Keratinocyte (primary cell): ENCODE data around the gene ZNF285. TPM values are rescaled to one million over a fixed set of nuclear protein-coding genes. Genes with fewer than 3 reads are reported as not detected.

Source experiments
- DNase-seq: peaks from one replicate; pipeline ENCODE4 v3.0.0-alpha.2; 2011; ENCODE audit warnings: low read depth, missing footprints, low spot score
- FAIRE-seq: peaks from 2 replicates; lab custom pipeline; 2011; peaks lifted over from hg19 to GRCh38; lab: Jason Lieb, UNC
- H2AFZ ChIP-seq: 2 replicates; pipeline ENCODE4 v1.6.0; 2012; ENCODE audit warnings: low read length, control low read depth, inconsistent platforms; ENCODE audit not compliant: control insufficient read depth
- H3K27ac ChIP-seq: 2 replicates; pipeline ENCODE4 v1.5.1; 2011; ENCODE audit warnings: low read length; ENCODE audit not compliant: control insufficient read depth, insufficient read depth
- H3K27me3 ChIP-seq: 3 replicates; pipeline ENCODE4 v1.6.0; 2011; ENCODE audit warnings: low read length; ENCODE audit not compliant: control insufficient read depth, insufficient read depth; ENCODE audit errors: extremely low read depth
- H3K36me3 ChIP-seq, 2 experiments: 2 replicates in 1 of 2; 3 replicates in 1 of 2; pipeline ENCODE4 v1.5.1; 2011; ENCODE audit warnings: low read length in 2 of 2, mild to moderate bottlenecking in 1 of 2; ENCODE audit not compliant: control insufficient read depth in 2 of 2, insufficient read depth in 2 of 2; ENCODE audit errors: extremely low read depth in 1 of 2
- H3K4me1 ChIP-seq: 3 replicates; pipeline ENCODE4 v1.5.1; 2011; ENCODE audit warnings: low read length; ENCODE audit not compliant: control insufficient read depth, insufficient read depth; ENCODE audit errors: extremely low read depth
- H3K4me2 ChIP-seq: 3 replicates; pipeline ENCODE4 v1.6.0; 2011; ENCODE audit warnings: low read depth, low read length; ENCODE audit not compliant: control insufficient read depth, insufficient read depth; ENCODE audit errors: extremely low read depth
- H3K4me3 ChIP-seq, 3 experiments: fragments of 200-600 bp in 1 of 3; sonication (generic) in 1 of 3; 2 replicates in 2 of 3; 3 replicates in 1 of 3; pipeline ENCODE4 v1.5.1; 2011 to 2016; ENCODE audit warnings: low read length in 3 of 3, mild to moderate bottlenecking in 3 of 3, control low read depth in 2 of 3, inconsistent platforms in 1 of 3, low read depth in 1 of 3, mixed read lengths in 1 of 3, mixed run types in 1 of 3, moderate library complexity in 1 of 3; ENCODE audit not compliant: control insufficient read depth in 2 of 3, insufficient read depth in 2 of 3; ENCODE audit errors: extremely low read depth in 1 of 3
- H3K79me2 ChIP-seq: 2 replicates; pipeline ENCODE4 v1.6.0; 2012; ENCODE audit warnings: low read length; ENCODE audit not compliant: control insufficient read depth, insufficient read depth
- H3K9ac ChIP-seq: 3 replicates; pipeline ENCODE4 v1.6.0; 2011; ENCODE audit warnings: low read length; ENCODE audit not compliant: control insufficient read depth, insufficient read depth; ENCODE audit errors: extremely low read depth
- H3K9me1 ChIP-seq: 3 replicates; pipeline ENCODE4 v1.6.0; 2011; ENCODE audit warnings: low read length; ENCODE audit not compliant: control insufficient read depth, insufficient read depth; ENCODE audit errors: extremely low read depth
- H3K9me3 ChIP-seq: 2 replicates; pipeline ENCODE4 v1.5.1; 2012; ENCODE audit warnings: low read depth, low read length; ENCODE audit not compliant: control insufficient read depth
- H4K20me1 ChIP-seq: 3 replicates; pipeline ENCODE4 v1.6.0; 2011; ENCODE audit warnings: low read length; ENCODE audit not compliant: control insufficient read depth, insufficient read depth; ENCODE audit errors: extremely low read depth
- CTCF ChIP-seq, 3 experiments: IDR thresholded peaks in 1 of 3; conservative IDR thresholded peaks in 1 of 3; optimal IDR thresholded peaks in 1 of 3; 2 replicates in 2 of 3; 3 replicates in 1 of 3; pipeline versions ENCODE3 to v1.5.1; 2011; ENCODE audit warnings: low read length in 3 of 3, mild to moderate bottlenecking in 3 of 3, moderate library complexity in 2 of 3, control low read depth in 1 of 3, inconsistent platforms in 1 of 3; ENCODE audit not compliant: insufficient read depth in 2 of 3; ENCODE audit errors: extremely low read depth in 1 of 3
- EZH2 ChIP-seq: IDR thresholded peaks from one replicate; pipeline ENCODE4 v1.6.1; 2012; ENCODE audit warnings: inconsistent platforms, mild to moderate bottlenecking, low read length, moderate library complexity
- dilution Hi-C: fragments of 300-500 bp; cut with MboI; formaldehyde crosslinking; loops from one replicate; pipeline ENCODE4 v1.7.0; 2020; ENCODE audit warnings: low sequenced_read_pairs; ENCODE audit not compliant: extremely low pct_ligation_motif_present
- polyA plus RNA-seq, 5 experiments: library from polyadenylated mRNA; depleted of rRNA in 3 of 5; stranded (reverse) in 3 of 5; stranded (forward) in 1 of 5; unstranded in 1 of 5; fragments of >200 nt; gene quantifications; 1 replicate in 1 of 5; 2 replicates in 3 of 5; 3 replicates in 1 of 5; pipeline versions ENCODE4 v1.2.1 to v1.2.3, GENCODE V29; 2011 to 2012; ENCODE audit warnings: missing spikeins in 2 of 5, low read depth in 1 of 5, low replicate concordance in 1 of 5

The ZNF285 gene
- polyA plus RNA-seq, 1 donor (not counting 4 experiments of a cell fraction or from before 2014, with no cell fraction given): 1.7 TPM

GRCh38 chr19:44438441-44438840 lies 37.0 kb upstream of the ZNF285 start:
- H3K4me3 ChIP-seq: no peak overlapping the region
- no peak overlapping the region for H3K4me2 ChIP-seq
- H3K4me1 ChIP-seq: no peaks in the 10 kb centered on the region
- no peak overlapping the region for H3K9ac ChIP-seq
- dilution Hi-C loops: no loop called here
- H3K79me2 ChIP-seq: no peaks in the 10 kb centered on the region
- peaks cover 2% of the 10 kb centered on the region for H3K9me3 ChIP-seq
- peaks cover 0 to 11% of the 10 kb centered on the region in 2 experiments for H3K36me3 ChIP-seq
- no peak for DNase-seq
- H3K9me1 ChIP-seq: no peaks in the 10 kb centered on the region
- H3K27me3 ChIP-seq: no peaks in the 10 kb centered on the region
- H2AFZ ChIP-seq: no peak overlapping the region
- H3K27ac ChIP-seq: no peak overlapping the region
- TF ChIP-seq CTCF (optimal IDR thresholded peaks at IDR 0.05 in 1 of 3, IDR thresholded peaks at IDR 0.05 in 1 of 3, conservative IDR thresholded peaks at IDR 0.05 in 1 of 3; ENCODE audit: extremely low read depth in 1 of 3, insufficient read depth in 2 of 3, low read length in 3 of 3) (no peak), EZH2 (no peak)
- H4K20me1 ChIP-seq: no peaks in the 10 kb centered on the region
- FAIRE-seq: no peak

- H3K27ac ChIP-seq: no peak overlapping the region
- H4K20me1 ChIP-seq: no peaks in the 10 kb centered on the region
- H3K4me3 ChIP-seq: no peak overlapping the region
- H3K9me3 ChIP-seq: peaks cover 4% of the 10 kb centered on the region
- H2AFZ ChIP-seq: no peak overlapping the region
- H3K4me2 ChIP-seq: no peak overlapping the region
- no peaks in the 10 kb centered on the region for H3K9me1 ChIP-seq
- FAIRE-seq (no peak), DNase-seq (no peak)
- no peaks in the 10 kb centered on the region for H3K4me1 ChIP-seq
- no peaks in the 10 kb centered on the region for H3K27me3 ChIP-seq
- TF ChIP-seq EZH2 (no peak), CTCF (optimal IDR thresholded peaks at IDR 0.05 in 1 of 3, IDR thresholded peaks at IDR 0.05 in 1 of 3, conservative IDR thresholded peaks at IDR 0.05 in 1 of 3; ENCODE audit: extremely low read depth in 1 of 3, insufficient read depth in 2 of 3, low read length in 3 of 3) (no peak)
- no peak overlapping the region for H3K9ac ChIP-seq
- no peaks in the 10 kb centered on the region for H3K79me2 ChIP-seq
- H3K36me3 ChIP-seq: peaks cover 0 to 6% of the 10 kb centered on the region in 2 experiments
- dilution Hi-C loops: no loop called here
Observed at GRCh38 chr19:44435441-44435840, 34.0 kb upstream of the ZNF285 start.
